ENCODE data around the gene ATP5F1D.

The ATP5F1D gene

DNA sequence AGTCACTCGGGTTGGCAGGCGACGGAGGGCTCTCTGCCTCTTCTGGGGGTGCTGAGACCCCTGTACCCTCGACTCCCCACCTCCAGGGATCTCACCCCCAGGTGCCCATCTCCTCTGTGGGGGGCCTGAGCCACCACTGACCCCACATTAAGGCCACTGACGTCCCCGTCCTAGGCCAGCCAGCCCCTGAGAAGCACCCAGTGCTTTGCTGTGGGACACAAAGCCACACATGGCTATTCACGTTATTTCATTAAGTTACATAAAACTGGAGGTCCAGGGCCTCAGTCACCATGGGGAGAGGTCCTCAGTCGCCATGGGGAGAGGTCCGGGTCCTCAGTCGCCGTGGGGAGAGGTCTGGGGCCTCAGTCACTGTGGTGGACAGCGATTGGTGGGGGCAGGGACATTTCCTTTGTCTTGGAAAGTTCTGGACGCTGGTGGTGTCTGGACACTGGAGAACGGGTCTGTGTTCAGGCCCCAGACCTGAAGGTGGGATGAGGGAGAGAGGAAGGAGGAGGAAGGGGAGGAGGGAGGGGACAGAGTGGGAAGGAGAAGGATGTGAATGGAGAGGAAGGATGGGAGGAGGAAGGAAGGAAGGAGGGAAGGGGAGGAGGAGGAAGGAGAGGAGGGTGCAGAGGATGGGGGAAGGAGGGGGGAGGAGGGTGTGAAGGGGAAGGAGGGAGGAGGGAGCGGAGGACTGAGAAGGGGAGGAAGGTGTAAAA lies 40.2 kb downstream of the ATP5F1D start:
- no peak for DNase-seq (ENCODE audit: low read depth in 2 of 2)

DNA sequence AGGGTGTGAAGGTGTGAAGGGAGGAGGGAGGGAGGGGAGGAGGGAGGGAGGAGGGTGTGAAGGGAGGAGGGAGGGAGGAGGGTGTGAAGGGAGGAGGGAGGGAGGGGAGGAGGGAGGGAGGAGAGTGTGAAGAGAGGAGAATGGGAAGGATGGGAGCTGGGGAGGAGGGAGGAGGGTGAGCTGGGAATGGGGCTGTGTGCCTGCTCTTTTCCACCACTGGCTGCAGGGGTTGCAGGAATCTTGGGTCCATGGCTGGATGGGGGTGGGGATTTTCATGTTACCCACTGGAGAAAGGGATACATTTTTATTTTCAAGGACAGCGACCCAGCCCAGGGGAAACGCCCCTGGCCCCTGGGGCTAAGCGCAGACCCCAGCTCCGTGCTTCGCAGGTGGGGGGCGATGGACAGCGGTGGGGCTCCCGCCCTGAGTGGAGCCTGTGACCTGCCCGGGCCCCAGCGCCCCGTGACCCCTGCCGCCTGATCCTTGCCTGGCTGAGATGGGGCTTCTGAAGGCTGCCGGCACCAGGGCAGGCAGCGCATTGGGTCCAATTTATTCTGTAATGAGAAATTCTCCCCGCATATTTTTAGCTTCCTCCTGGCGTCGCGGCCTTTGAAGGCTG lies 41.1 kb downstream of the ATP5F1D start:
- no peak for DNase-seq (ENCODE audit: low read depth in 2 of 2)

DNA sequence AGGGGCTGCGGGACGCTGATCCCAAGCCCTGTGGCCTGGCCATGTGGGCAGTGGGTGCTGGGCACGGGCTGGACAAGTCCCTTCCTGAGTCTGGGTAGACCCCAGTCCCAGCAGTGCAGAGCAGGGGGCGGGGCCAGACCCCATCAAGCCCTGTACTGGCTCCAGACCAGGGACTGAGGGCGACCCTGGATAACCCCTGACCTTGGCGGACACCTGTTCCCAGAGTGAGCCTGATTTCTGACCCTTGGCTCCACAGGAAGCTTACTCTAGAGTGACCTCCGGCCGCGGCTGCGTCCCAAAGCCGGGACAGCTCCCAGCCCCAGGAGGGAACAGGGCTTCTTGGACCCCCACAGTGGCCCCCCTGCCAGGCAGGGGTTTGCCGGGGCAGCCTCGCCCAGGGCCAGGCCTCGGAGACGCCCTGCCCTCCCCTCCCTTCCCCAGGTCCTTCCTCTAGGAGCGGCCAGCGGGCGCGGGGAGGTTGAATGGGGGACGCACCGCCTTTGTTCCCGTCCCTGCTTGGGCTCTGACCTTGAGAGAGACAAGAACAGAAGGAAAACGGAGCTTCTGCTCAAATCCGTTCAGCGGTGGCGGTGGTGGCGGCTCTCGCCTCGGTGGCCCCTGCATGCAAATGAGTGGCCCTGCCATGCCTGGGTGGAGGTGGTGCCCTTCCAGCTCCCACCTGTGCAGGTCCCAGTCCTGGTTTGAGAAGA lies 41.8 kb downstream of the ATP5F1D start:
- no peak for DNase-seq (ENCODE audit: low read depth in 2 of 2)

DNA sequence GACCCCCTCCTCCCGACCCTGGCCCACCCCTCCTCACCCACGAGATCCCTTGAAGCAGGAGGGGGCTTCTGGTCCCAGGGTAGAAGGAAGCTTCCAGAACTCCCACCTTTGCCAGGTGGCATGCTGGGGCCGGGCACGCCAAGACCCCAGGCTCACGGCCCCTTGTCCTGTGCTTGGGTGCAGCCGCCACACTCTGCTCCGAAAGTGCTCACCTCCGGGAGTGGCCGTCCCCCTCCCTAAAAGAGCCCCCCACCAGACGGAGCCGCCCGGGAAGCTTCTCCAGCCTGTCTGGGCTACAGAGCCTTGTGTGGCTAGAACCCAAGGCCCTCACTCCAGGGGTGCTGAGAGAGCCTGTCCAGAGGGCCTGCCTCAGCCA lies 42.4 kb downstream of the ATP5F1D start:
- no peak for DNase-seq (ENCODE audit: low read depth in 2 of 2)

DNA sequence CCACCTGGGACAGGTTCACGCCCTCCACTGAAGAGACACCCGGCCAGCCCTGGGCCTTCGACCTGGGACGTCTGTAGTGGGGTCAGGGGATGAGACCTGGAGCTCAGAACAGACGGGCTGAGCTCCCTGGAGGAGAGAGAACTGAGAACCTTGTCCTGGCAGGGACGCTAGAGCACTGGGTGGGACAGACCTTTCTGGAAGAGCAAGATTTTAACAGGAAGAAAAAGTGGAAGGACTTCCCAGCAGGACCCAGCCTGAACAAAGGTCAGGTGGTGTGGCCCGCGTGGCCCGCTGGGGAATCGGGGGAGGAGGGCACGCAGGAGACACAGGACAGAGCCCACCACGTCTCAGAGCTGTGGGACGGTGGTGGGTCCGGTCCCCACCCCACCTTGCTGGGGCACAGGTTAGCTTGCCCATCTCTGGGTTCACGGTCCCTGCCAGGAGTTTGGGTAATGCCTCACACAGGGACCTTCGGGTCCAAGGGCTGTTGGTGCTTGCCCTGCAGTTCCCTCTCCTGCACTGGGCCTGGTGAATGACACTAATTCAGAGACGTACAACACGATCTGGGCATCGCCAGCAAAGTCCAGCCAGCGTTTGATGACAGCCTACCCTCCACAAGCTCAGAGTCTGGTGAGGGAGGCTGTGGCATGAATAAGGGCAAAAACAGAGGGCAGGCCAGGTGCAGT lies 42.9 kb downstream of the ATP5F1D start:
- no peak for DNase-seq (ENCODE audit: low read depth in 2 of 2)

DNA sequence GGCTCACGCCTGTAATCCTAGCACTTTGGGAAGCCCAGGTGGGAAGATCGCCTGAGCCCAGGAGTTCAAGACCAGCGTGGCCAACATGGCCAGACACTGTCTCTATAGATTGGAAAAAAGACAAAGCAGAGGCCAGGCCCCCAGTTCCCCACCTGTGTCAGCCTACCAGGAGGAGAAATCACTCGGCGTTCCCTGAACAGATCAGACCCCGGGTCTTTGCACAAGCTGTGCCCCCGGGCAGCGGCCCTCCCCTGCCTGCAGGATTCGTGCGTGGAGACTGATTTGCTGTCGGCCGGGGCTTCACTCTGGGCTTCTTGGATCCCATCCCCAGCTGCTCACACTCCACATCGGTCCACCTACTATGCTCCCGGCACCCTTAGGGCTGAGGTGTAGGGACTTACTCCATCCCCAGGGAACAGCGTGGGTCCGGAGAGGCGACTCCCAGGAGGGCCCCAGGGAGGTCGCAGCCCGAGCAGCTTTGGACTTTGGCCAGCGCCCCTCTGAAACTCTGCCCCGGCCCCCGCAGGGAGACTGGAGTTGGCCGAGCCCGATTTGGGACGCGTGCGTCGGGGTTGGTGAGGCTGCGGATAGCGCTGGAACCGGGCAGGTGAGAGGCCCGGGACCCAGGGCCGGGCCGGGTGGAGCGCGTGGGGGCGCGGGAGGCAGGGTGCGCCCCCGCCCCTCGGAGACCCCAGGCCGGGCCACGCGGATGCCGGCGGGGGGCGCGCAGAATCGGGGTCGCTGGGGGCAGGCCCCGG lies 43.6 kb downstream of the ATP5F1D start:
- DNase-seq (ENCODE audit: low read depth in 2 of 2) = no peak

DNA sequence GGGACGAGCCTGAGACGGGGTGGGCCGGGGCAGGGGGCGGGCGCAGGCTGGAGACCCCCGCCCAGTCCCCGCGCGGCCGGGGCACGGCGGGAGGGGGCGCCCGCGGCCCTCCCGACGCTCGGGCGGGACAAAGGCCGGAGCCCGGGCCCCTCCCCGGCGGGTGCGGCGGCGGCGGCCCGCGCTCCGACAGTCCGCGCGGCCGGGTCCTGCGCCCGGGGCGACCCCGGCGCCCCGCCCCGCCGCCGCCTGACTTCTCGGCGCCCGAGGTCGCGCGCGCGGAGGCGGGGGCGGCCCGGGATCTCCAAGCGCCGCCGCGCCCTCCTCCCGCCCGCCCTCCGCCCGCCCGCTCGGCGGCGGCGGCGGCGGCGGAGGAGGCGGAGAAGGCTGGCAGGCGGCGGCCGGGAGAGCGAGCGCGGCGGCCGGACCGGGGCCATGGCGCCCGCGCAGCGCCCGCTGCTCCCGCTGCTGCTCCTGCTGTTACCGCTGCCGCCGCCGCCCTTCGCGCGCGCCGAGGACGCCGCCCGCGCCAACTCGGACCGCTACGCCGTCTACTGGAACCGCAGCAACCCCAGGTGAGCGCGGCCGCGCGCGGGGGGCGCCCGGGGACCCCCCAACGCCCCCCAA lies 44.3 kb downstream of the ATP5F1D start, which contains the start of gene EFNA2:
TSS of gene EFNA2 (plus strand) at position 137 of the 624 bp plus-strand sequence. CDS start at position 433, 296 bp downstream.
- no peak for DNase-seq (ENCODE audit: low read depth in 2 of 2)

DNA sequence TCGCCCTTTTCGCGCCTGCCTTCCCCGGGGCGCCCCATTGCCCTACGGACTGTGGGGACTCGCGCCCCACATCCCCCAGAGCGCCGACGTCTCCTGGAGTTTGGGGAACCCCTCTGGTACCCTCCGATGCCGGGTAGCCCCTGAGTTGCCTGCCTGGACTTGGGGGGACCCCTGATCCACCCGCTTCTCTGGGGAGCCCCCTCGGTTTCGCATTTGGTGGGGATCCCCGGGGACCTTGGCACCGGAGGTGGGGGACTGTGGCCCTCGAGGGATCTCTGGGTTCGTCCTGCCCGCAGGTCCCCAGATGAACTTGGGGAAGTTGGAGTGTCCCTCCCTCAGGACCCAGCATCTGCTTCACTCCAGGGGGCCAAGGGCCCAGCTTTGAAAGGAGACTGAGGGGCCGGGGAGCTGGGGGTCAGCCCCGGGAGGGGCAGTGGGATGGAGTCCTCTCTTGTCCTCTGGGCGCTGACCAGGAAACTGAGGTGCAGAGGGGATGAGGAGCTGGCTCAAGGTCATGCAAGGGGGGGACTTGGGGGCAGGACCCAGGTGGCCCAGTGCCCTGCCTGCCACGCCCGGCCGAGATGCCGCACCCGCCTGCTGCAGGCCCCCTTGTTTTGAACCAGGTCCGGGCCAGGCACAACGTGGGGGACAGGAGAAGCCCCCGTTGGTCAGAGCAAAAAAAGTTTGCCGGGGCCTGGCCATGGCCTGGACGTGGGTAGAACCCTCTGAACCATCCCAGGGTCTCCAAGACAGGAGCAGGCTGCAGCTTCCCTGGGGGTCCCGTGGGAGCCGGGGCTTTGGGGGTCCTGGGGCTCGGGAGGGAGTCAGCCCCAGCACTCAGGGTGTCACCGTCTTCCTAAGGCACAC lies 45.2 kb downstream of the ATP5F1D start:
- DNase-seq (ENCODE audit: low read depth in 2 of 2) = no peak

DNA sequence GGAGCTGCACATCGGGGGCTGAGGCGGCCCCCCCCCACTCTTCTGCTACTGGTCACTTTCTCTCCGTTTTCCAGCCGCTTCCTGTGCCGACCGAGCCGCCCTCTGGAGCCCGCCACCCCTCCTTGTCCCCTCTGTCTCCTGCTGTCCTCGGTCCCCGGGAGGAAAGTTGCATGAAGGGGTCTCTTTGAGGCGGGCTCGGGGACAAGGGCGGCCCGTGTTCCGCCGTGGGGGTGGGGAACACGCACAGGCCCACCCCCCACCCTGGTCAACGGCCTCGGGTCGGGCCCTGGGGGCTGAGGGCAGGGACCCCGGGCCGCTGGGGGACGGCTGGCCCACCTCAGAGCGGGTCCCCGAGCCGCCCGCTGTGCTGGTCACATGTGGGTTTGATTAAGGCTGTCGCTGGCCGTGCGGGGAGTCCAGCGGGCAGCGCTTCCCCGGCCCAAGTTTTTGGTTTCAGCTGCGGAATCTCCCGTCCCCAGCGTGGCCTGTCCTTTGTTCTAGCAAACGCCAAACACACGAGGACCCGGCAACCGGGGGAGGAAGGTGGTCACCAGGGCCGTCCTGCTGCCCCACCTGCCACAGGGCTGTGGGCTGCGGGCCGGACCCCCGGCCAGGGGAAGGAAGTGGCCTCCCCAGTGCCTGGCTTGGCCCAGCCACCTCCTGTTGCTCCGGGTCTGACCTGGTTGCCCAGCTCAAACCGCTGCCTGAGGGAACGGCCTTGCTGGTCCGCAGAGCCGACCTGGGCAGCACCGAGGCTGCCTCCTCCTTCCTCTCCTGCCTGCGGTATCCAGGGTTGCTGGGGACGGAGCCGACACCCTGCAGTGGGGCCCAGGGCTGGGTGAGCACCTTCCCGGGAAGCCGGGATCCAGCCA lies 46.0 kb downstream of the ATP5F1D start:
- no peak for DNase-seq (ENCODE audit: low read depth in 2 of 2)

DNA sequence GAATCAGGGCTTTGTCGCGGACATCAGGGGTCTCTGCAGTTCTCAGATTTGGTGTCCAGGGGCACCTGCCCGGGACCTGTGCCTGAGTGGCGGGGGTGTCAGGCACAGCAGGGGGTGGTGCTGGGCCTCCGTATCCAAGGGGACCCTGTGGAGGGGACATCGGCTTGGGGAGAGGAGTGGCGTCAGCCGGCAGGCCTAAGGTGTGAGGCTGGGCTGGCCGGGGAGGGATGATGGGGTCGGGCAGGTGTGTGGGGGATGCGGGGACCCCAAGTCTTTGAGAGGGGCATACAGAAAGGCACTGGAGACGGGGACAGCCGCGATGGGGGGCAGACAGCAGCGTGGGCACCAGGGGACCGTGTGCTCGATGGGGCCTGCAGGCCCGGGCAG lies 46.7 kb downstream of the ATP5F1D start:
- no peak for DNase-seq (ENCODE audit: low read depth in 2 of 2)

DNA sequence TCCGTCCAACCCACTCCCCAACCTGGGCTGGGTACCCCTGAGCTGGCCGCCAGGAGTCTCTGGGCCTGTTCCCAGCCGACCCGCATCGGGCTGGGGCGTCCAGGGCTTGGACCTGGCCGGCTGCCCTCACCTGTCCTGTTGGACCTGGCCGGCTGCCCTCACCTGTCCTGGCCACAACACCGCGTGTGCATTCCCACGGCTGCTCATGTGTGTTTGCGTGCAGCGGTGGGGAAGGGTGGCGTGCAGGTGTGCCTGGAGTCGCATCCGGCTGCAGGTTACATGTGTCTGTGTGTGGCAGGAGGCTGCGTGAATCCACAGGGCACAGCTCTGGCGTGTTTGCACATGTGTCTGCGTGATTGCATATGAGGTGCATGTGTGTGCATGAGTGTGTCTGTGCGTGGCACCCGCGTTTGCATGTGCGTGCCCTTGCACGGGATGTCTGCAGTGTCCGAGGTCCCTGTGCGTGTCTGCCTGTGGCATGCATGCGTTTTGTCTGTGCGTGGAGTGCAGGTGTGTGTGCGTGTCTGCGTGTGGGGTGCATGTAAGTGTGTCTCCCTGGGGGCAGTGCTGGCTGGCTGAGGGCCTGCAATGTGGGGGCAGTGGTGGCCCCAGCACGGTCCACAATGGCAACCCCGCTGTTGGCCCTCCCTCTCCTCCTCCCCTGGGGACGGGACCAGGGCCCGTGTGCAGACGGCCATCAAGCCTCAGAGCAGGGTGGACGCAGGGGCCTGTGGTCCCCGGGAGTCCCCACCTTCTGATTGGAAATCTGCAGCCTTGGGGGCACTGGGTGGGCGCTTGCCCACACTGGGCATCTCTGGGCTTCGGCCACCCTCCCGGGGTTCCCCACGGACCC lies 47.5 kb downstream of the ATP5F1D start:
- DNase-seq (ENCODE audit: low read depth in 2 of 2) = no peak

DNA sequence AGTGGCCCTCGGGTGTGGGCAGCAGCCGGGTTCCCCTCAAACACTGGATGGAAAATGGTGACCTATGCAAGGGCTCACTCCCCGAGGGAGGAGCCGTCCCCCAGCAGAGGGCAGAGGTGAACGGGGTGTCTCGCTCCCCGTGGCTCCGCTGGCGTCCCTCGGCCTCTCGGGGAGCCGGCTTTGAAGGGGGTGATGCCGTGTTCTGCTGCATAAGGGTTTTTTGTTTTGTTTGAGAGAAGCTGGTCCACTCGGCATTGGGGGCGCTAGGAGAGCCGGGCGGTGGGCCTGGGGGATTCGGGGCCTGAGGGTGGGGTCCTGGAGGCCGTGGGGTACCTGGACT lies 48.1 kb downstream of the ATP5F1D start:
- DNase-seq (ENCODE audit: low read depth in 2 of 2) = no peak

DNA sequence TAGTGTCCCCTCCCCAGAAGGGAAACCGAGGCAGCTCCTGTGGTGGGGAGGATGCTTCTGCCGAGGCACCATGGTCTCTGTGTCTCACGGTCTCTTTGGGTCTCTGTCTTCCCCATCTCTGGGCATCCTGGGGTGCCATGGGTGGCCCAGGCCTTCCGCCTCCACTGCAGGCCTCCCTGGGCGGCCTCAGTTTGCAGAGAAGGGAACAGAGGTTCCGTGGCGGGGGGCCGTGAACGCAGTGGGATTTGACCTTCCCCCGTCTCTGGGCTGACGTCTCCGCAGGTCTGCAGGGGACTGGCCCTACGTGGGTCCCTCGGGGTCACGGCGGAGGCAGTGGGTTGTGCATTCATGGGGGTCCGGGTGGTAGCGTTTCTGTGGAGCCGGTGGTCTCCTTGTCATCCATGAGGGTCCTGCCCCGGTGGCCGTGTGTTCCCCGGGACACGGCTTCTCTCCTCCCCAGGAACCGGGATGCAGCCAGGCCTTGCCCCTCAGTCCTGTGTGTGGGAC lies 48.7 kb downstream of the ATP5F1D start:
- DNase-seq (ENCODE audit: low read depth in 2 of 2) = no peak

DNA sequence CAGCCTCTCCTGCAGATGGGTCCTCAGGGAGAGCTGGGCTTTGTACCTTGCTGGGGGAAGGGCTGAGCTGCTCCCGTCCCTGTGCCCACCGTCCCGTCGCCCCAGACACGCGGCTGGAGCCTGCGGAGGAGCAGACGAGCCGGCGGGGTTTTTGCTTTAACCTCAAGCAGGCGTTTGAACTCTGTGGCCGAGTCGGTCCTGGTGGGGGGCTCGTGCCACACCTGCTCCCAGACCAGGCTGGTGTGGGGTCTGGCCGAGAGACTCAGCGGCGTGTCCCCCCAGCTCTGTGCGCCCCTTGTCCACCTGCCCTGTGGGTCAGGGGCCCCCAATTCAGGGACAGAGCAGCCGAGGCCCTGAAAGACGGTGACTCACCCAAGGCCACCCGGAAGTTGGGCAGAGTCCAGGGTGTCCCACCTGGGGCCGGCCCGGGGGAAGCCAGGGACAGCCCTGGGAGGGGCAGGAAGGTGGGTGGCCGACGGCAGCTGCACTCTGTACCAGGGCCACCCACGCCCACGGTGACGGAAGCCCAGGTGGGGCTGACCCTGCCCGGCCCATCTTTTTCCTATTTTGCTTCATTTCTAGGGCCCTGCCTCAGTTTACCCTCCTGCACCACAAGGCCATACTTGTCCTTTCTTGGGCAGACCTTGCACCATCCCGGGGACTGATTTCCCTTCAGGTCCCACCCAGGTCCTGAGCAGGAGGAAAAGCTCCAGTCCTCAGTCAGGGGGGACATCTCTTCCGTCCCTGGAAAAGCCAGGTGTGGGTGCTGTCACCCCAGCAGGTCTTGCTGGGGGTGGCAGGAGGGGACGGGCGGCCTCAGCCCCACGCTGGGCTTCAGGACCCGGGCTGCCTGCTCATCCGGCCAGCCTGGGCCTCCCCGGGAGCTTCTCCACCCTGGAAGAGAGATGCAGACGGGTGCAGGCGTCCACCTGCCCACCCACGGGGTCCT lies 49.4 kb downstream of the ATP5F1D start:
- DNase-seq (ENCODE audit: low read depth in 2 of 2) = no peak

DNA sequence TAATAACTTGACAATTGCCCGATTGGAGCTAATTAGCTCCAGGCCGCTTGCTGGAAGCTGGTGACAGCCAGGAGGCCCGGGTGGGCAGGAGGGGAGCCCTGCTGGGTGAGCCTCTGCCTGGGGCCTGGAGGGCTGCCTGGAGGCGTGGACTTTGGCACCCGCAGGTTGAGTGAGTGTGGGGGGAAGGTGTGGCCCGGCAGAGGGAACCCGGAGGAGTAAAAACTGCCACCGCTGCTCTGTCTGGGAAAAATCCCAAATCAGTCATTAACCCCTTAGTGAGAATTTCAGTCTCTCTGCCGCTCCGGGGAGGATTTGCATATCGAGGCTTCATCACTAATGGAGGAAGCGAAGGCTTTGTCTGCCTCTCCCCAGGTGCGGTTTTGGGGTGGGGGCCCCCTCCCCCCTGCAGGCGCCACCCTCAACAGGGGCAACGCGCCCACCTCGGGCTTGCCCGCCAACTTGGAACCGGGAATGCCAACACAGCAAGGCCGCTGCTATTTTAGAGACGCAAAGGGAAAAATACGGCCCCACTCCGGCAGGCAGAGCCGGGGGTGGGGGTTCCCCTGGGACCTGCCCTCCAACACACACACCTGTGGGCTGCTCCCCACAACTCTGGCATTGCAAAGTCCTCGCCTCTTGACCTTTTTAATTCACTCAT lies 50.3 kb downstream of the ATP5F1D start:
- no peak for DNase-seq (ENCODE audit: low read depth in 2 of 2)

DNA sequence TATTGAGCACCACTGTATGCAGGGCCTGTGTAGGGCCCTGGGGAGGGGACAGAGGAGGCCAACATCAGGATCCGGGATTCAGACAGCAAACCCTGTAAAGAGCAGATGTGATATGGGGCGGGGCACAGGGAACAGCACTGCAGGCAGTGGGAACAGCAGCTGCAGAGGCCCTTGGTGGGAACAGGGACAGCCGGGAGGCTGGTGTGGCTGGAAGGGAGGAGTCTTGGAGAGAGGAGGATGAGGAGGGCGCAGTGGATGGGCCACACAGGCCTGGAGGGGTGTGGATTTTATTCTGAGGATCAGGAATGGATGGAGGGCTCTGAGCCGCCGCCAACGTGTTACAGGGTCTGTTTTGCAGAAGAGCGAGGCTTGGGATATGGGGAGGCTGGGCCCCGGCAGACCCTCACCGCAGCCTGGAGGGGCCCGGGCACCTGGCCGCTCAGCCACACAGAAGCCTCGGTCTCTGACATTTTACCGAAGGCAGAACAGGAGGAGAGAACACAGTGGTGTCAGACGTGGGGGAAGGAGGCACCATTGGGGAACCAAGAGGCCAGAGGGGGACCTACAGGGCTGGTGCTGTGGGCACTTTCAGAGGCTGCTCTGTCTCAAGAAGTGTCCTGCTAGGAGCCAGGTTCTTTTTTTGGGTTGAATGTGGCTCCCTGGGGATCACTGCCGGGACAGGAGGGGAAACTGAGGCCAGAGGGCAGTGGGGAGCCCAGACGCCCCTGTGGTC lies 51.0 kb downstream of the ATP5F1D start:
- no peak for DNase-seq (ENCODE audit: low read depth in 2 of 2)

All from stimulated activated CD8-positive, alpha-beta memory T cell treated with anti-CD3 and anti-CD28 coated beads, Interleukin-7, amount 100 ng/mL, for 1 hour (primary cell).